Measurements from ENCODE around the gene STPG2. TPM values are rescaled to one million over a fixed set of nuclear protein-coding genes. Genes with fewer than 3 reads are reported as not detected.

STPG2 gene
- total and polyA plus RNA-seq, 4 donors: 0.05 to 0.67 (median 0.28) TPM; not detected in 1

- Histone ChIP-seq H3K4me1 (ENCODE audit: control insufficient read depth in 4 of 4, insufficient read depth in 4 of 4, low read length in 3 of 4) (no peaks in the 10 kb centered on the region), H3K27ac (ENCODE audit: low read depth in 1 of 2, low read length in 2 of 2) (no peak overlapping the region), H3K36me3 (ENCODE audit: control insufficient read depth in 4 of 4, insufficient read depth in 3 of 4, low read depth in 1 of 4, low read length in 3 of 4) (no peaks in the 10 kb centered on the region), H3K4me3 (ENCODE audit: low read depth in 1 of 3, low read length in 3 of 3) (no peak overlapping the region), H3K9me3 (ENCODE audit: control insufficient read depth in 4 of 4, low read length in 3 of 4) (peaks cover 0 to 3% (median 0%) of the 10 kb centered on the region in 4 donors), H3K9ac (ENCODE audit: low read depth in 1 of 2, low read length in 2 of 2) (no peak overlapping the region), H3K27me3 (ENCODE audit: control insufficient read depth in 4 of 4, insufficient read depth in 4 of 4, low read length in 3 of 4) (no peaks in the 10 kb centered on the region)
- no peak for DNase-seq (ENCODE audit: low spot score)
- no peak for TF ChIP-seq HNF4G (IDR thresholded peaks at IDR 0.05)
- TF ChIP-seq HNF4A (conservative IDR thresholded peaks at IDR 0.05): no peak
- no peak for TF ChIP-seq NR2F2 (IDR thresholded peaks at IDR 0.05)
- no peak for TF ChIP-seq GABPA (IDR thresholded peaks at IDR 0.05 in 1 of 2, conservative IDR thresholded peaks at IDR 0.05 in 1 of 2)
- TF ChIP-seq, protein P1, sequence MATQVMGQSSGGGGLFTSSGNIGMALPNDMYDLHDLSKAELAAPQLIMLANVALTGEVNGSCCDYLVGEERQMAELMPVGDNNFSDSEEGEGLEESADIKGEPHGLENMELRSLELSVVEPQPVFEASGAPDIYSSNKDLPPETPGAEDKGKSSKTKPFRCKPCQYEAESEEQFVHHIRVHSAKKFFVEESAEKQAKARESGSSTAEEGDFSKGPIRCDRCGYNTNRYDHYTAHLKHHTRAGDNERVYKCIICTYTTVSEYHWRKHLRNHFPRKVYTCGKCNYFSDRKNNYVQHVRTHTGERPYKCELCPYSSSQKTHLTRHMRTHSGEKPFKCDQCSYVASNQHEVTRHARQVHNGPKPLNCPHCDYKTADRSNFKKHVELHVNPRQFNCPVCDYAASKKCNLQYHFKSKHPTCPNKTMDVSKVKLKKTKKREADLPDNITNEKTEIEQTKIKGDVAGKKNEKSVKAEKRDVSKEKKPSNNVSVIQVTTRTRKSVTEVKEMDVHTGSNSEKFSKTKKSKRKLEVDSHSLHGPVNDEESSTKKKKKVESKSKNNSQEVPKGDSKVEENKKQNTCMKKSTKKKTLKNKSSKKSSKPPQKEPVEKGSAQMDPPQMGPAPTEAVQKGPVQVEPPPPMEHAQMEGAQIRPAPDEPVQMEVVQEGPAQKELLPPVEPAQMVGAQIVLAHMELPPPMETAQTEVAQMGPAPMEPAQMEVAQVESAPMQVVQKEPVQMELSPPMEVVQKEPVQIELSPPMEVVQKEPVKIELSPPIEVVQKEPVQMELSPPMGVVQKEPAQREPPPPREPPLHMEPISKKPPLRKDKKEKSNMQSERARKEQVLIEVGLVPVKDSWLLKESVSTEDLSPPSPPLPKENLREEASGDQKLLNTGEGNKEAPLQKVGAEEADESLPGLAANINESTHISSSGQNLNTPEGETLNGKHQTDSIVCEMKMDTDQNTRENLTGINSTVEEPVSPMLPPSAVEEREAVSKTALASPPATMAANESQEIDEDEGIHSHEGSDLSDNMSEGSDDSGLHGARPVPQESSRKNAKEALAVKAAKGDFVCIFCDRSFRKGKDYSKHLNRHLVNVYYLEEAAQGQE (IDR thresholded peaks at IDR 0.05): no peak
- no peak for TF ChIP-seq RAD21 (IDR thresholded peaks at IDR 0.05)
- no peak for TF ChIP-seq ATF3 (IDR thresholded peaks at IDR 0.05)
- WGBS: 95% methylated on average over 13 of the region's 13 CpGs
These were observed 226.2 kb downstream of the STPG2 start for GRCh38 chr4:97917115-97917514.

- no peaks in the 10 kb centered on the region for H3K4me1 ChIP-seq (ENCODE audit: control insufficient read depth in 4 of 4, insufficient read depth in 4 of 4, low read length in 3 of 4)
- no peak for DNase-seq (ENCODE audit: low spot score)
- no peak overlapping the region for H3K27ac ChIP-seq (ENCODE audit: low read depth in 1 of 2, low read length in 2 of 2)
- WGBS: 60% methylated on average over 4 of the region's 4 CpGs
- TF ChIP-seq RAD21 (IDR thresholded peaks at IDR 0.05) (no peak), HNF4A (conservative IDR thresholded peaks at IDR 0.05) (no peak), ZBTB33 (IDR thresholded peaks at IDR 0.05) (no peak), TAF1 (conservative IDR thresholded peaks at IDR 0.05) (no peak), RXRA (IDR thresholded peaks at IDR 0.05) (no peak), FOXA1 (IDR thresholded peaks at IDR 0.05) (no peak), FOXA2 (IDR thresholded peaks at IDR 0.05) (no peak), NR2F2 (IDR thresholded peaks at IDR 0.05) (no peak), SP1 (IDR thresholded peaks at IDR 0.05) (no peak), GABPA (IDR thresholded peaks at IDR 0.05 in 1 of 2, conservative IDR thresholded peaks at IDR 0.05 in 1 of 2) (no peak), ATF3 (IDR thresholded peaks at IDR 0.05) (no peak), EGR1 (IDR thresholded peaks at IDR 0.05; ENCODE audit: low read depth in 2 of 2) (no peak), HNF4G (IDR thresholded peaks at IDR 0.05) (no peak)
- TF ChIP-seq, protein P2, sequence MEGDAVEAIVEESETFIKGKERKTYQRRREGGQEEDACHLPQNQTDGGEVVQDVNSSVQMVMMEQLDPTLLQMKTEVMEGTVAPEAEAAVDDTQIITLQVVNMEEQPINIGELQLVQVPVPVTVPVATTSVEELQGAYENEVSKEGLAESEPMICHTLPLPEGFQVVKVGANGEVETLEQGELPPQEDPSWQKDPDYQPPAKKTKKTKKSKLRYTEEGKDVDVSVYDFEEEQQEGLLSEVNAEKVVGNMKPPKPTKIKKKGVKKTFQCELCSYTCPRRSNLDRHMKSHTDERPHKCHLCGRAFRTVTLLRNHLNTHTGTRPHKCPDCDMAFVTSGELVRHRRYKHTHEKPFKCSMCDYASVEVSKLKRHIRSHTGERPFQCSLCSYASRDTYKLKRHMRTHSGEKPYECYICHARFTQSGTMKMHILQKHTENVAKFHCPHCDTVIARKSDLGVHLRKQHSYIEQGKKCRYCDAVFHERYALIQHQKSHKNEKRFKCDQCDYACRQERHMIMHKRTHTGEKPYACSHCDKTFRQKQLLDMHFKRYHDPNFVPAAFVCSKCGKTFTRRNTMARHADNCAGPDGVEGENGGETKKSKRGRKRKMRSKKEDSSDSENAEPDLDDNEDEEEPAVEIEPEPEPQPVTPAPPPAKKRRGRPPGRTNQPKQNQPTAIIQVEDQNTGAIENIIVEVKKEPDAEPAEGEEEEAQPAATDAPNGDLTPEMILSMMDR (IDR thresholded peaks at IDR 0.05; ENCODE audit: low read depth, low read length, missing input control): no peak
- TF ChIP-seq, protein P1 (IDR thresholded peaks at IDR 0.05): no peak
- TF ChIP-seq, protein P3, sequence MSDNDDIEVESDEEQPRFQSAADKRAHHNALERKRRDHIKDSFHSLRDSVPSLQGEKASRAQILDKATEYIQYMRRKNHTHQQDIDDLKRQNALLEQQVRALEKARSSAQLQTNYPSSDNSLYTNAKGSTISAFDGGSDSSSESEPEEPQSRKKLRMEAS (IDR thresholded peaks at IDR 0.05): no peak
- peaks cover 0 to 3% (median 0%) of the 10 kb centered on the region in 4 donors for H3K9me3 ChIP-seq (ENCODE audit: control insufficient read depth in 4 of 4, low read length in 3 of 4)
- H3K36me3 ChIP-seq (ENCODE audit: control insufficient read depth in 4 of 4, insufficient read depth in 3 of 4, low read depth in 1 of 4, low read length in 3 of 4): no peaks in the 10 kb centered on the region
- H3K27me3 ChIP-seq (ENCODE audit: control insufficient read depth in 4 of 4, insufficient read depth in 4 of 4, low read length in 3 of 4): no peaks in the 10 kb centered on the region
- no peak overlapping the region for H3K4me3 ChIP-seq (ENCODE audit: low read depth in 1 of 3, low read length in 3 of 3)
- H3K9ac ChIP-seq (ENCODE audit: low read depth in 1 of 2, low read length in 2 of 2): no peak overlapping the region
These were observed 231.1 kb downstream of the STPG2 start for GRCh38 chr4:97912156-97912555.

All from liver (tissue), 9 donors.